Spleen (tissue), 7 donors: ENCODE measurements around the gene LASP1.

Experiments
- CTCF ChIP-seq, 11 experiments: fragments of 200-600 bp in 7 of 11; fragments of 450-650 bp in 4 of 11; sonication (generic) in 4 of 11; IDR thresholded peaks in 8 of 11; conservative IDR thresholded peaks in 3 of 11; 1 replicate in 7 of 11; 2 replicates in 4 of 11; pipeline versions ENCODE4 v1.4.0 to v1.8.0; 2016 to 2021; ENCODE audit warnings: antibody characterized with exemption in 11 of 11, inconsistent platforms in 4 of 11, mild to moderate bottlenecking in 1 of 11
- POLR2A ChIP-seq, 3 donors: fragments of 450-650 bp; IDR thresholded peaks; one replicate each; pipeline ENCODE4 v1.5.1; 2017; ENCODE audit warnings: antibody characterized with exemption in 3 of 3, mild to moderate bottlenecking in 1 of 3
- donor health status: DM: no; HTN: no; CAD: no; lungs with moderate emphysema.
- donor health status: DM: no; HTN: no; CAD: no.
- donor health status: DM: no; HTN: no; CAD: no.

DNA sequence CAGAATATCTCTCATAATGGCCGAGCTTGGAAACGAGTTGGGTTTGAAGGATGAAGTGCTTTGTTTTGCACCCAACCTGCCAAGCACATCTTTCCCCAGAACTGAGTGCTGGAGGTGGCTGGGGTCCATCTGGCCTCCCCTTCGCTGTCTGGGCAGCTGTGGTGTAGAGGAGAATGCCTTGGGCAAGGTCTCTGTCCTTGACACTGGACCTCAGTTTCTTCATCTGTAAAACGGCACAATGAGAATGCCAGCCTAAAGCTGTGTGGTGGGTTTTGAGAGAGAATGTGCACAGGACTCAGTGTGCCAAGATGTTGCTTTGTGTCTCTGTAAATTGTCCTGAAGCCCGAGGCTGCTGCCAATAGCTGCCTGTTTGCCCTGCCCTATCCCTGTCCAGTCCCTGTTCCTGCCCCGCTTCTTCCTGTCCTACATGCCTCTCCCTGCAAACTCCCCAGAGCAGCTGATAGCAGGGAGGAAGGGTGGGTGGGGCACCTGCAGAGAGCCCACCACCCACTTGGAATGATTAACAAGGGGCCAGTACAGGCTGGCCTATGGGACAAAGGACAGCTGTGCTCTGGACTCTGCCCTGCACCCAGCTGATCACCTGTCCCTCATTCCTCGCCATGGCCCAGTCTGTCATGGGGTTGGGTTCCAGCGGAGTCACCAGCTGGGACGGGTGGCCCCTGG, 15.3 kb downstream of the LASP1 start:
- no peak for TF ChIP-seq CTCF (IDR thresholded peaks at IDR 0.05 in 8 of 11, conservative IDR thresholded peaks at IDR 0.05 in 3 of 11)
- no peak for TF ChIP-seq POLR2A (IDR thresholded peaks at IDR 0.05)
